Mucosa of rectum (tissue), 2 donors: ENCODE data around the gene ADAMTS17.

Experiments
- H3K27ac ChIP-seq, 2 donors: one replicate each; pipeline ENCODE4 v1.7.0; 2013; ENCODE audit warnings: inconsistent platforms in 2 of 2, low read depth in 2 of 2, low read length in 2 of 2
- H3K27me3 ChIP-seq, 2 donors: one replicate each; pipeline ENCODE4 v1.7.0; 2013; ENCODE audit warnings: low read length in 2 of 2; ENCODE audit not compliant: control insufficient read depth in 2 of 2, insufficient read depth in 2 of 2
- H3K36me3 ChIP-seq, 2 donors: one replicate each; pipeline ENCODE4 v1.7.0; 2013; ENCODE audit warnings: low read length in 2 of 2; ENCODE audit not compliant: control insufficient read depth in 2 of 2, insufficient read depth in 2 of 2
- H3K4me1 ChIP-seq, 2 donors: one replicate each; pipeline ENCODE4 v1.7.0; 2013; ENCODE audit warnings: low read length in 2 of 2, mild to moderate bottlenecking in 1 of 2; ENCODE audit not compliant: control insufficient read depth in 2 of 2, insufficient read depth in 2 of 2
- H3K4me3 ChIP-seq, 2 donors: one replicate each; pipeline ENCODE4 v1.7.0; 2013; ENCODE audit warnings: low read length in 2 of 2
- H3K9ac ChIP-seq, 2 donors: one replicate each; pipeline ENCODE4 v1.7.0; 2013; ENCODE audit warnings: low read length in 2 of 2, low read depth in 1 of 2, mild to moderate bottlenecking in 1 of 2
- H3K9me3 ChIP-seq, 2 donors: one replicate each; pipeline ENCODE4 v1.7.0; 2013; ENCODE audit warnings: low read length in 2 of 2; ENCODE audit not compliant: control insufficient read depth in 2 of 2
- donor health status: healthy.
- donor health status: Normal muscosa, but diverticular disease.

ADAMTS17 gene

DNA sequence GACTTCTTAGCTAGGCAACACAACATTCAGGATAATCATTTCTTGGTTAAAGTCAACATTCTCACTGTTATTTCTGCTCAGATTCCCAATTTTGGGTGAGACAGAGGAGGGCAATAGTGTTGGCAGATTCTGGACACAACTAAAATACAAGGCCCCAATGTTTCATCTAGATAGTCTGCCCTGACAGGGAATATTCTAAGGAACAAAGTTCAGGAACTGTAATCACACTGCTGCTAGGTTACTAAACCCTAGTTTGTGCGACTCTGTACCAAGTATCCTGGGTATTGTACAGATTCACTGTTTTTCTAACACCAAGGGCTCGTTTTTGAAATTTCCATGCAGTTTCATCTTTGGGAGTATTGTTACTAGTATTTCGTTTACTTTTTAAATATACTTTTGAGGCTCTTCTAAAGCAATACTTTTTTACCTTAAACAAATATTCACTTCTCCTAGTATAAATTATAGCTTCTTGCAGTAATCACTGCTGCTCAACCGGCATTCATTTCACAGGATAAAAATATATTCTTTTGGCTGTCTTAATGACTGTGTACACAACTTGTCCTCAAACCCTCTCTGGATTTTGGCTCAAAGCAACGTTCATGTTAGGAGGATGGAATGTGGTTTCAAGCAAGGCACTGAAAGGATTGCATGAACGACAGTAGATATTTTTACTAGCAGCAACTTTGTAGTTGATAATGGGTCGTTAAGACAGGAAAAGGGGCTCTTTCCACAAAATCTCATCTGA is 167.4 kb downstream of the ADAMTS17 start:
- Histone ChIP-seq H3K4me3 (no peak overlapping the region), H3K9ac (no peak overlapping the region), H3K9me3 (peaks cover 3 to 7% of the 10 kb centered on the region in 2 donors), H3K36me3 (no peaks in the 10 kb centered on the region), H3K27ac (no peak overlapping the region), H3K4me1 (no peaks in the 10 kb centered on the region), H3K27me3 (no peaks in the 10 kb centered on the region)

- H3K4me3 ChIP-seq, result no peak overlapping the region
- no peak overlapping the region for H3K27ac ChIP-seq
- no peak overlapping the region for H3K9ac ChIP-seq
- no peaks in the 10 kb centered on the region for H3K27me3 ChIP-seq
- no peaks in the 10 kb centered on the region for H3K36me3 ChIP-seq
- H3K4me1 ChIP-seq, result no peaks in the 10 kb centered on the region
- H3K9me3 ChIP-seq, result peaks cover 3 to 7% of the 10 kb centered on the region in 2 donors
Observed at GRCh38 chr15:100172356-100173024, 169.3 kb downstream of the ADAMTS17 start.

DNA sequence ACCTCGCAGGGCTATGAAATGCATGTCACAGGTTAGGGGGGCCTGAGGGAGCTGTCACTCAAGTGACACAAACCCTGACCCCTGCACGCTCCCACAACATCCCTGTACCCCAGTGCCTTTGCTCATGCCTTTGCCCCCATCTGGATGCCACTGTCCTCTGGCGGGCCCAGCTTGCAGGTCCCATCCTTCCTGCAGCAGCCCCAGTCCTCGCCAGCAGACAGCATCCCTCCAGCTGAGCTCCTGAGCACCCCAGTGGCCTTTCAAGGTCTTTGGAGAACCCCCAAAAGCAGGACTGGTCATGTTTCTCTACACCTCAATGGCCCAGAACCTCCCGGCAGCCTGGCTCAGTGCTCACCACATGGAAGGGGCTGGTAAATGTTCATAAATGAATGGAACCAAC is 170.4 kb downstream of the ADAMTS17 start:
- Histone ChIP-seq H3K4me1 (no peaks in the 10 kb centered on the region), H3K9me3 (peaks cover 3 to 7% of the 10 kb centered on the region in 2 donors), H3K4me3 (no peak overlapping the region), H3K27ac (no peak overlapping the region), H3K27me3 (no peaks in the 10 kb centered on the region), H3K36me3 (no peaks in the 10 kb centered on the region), H3K9ac (no peak overlapping the region)

DNA sequence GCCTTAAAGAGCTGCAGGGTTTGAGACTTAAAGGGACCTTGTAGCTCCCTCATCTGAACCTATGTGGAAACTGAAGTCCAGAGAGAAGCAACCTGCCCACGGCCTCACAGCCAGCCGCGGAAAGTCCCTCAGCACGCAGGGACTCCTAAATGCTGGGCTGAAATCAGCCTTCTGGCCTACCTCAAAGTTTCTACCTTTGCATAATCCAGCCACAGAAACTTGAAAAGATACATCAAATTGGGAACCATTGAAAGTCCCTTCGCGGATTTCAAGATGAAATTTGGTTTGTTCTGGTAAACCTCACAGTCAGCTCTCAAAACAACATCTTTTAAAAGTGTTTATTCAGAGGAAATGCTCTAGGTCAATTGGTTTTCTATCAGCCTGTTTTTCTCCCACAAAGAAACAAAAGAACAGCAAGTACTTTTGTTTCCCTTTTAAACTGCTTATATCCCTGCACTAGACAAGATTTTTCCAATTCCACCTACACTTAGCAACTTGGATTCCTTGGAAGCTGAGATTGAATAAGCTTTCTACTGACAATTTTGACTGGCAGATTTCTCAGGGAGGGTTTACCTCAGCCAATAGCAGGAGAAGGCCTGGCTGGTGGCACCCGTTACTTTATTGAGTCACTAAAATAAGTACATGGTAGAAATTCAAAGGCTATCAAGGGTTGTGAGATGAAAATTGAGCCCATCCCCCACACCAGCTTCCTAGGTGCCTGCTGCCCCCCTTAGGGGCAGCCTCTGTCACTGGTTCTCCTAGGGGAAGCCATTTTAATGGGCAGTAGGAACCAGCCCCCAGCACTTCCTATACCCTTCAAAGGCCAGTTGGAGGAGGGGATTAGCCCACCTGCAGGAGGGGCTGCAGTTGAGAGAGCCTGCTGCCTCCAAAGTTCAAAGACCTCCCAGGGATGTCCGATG is 171.2 kb downstream of the ADAMTS17 start:
- no peak overlapping the region for H3K9ac ChIP-seq
- no peak overlapping the region for H3K27ac ChIP-seq
- H3K27me3 ChIP-seq, result no peaks in the 10 kb centered on the region
- H3K4me3 ChIP-seq, result no peak overlapping the region
- no peaks in the 10 kb centered on the region for H3K4me1 ChIP-seq
- H3K9me3 ChIP-seq, result peaks cover 3 to 7% of the 10 kb centered on the region in 2 donors
- H3K36me3 ChIP-seq, result no peaks in the 10 kb centered on the region

GRCh38 chr15:100169615-100170290 is 172.0 kb downstream of the ADAMTS17 start:
- Histone ChIP-seq H3K9ac (no peak overlapping the region), H3K36me3 (no peaks in the 10 kb centered on the region), H3K27me3 (no peaks in the 10 kb centered on the region), H3K9me3 (peaks cover 3 to 7% of the 10 kb centered on the region in 2 donors), H3K4me1 (no peaks in the 10 kb centered on the region), H3K4me3 (no peak overlapping the region), H3K27ac (no peak overlapping the region)

- Histone ChIP-seq H3K9ac (no peak overlapping the region), H3K36me3 (no peaks in the 10 kb centered on the region), H3K4me1 (no peaks in the 10 kb centered on the region), H3K27me3 (no peaks in the 10 kb centered on the region), H3K27ac (no peak overlapping the region), H3K4me3 (no peak overlapping the region), H3K9me3 (peaks cover 3 to 7% of the 10 kb centered on the region in 2 donors)
Observed at GRCh38 chr15:100168787-100169186, 173.0 kb downstream of the ADAMTS17 start.

DNA sequence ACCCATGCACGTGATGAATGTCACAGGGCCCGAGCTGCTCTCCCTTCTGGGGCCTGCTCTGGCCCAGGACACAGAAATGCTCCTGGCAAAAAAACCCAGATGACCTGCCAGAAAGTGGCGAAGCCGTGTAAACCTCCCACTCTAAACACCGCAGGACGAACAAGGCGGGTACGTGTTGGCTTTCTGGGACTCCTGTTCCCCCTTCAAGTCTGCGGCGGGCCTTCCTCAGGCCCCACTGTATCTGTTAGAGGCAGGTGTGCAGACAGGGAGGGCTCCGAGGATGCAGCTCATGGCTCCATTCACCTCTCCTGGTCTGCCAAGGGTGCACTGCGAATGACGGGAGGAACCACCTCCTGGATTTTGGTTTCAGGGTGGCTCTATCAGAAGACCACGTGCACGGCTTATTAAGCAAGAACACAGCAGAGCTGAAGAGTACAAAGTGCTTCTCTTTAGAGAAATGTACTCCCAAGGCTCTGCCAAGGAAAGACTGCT is 173.8 kb downstream of the ADAMTS17 start:
- Histone ChIP-seq H3K9ac (no peak overlapping the region), H3K4me3 (no peak overlapping the region), H3K27me3 (no peaks in the 10 kb centered on the region), H3K4me1 (no peaks in the 10 kb centered on the region), H3K9me3 (peaks cover 3 to 7% of the 10 kb centered on the region in 2 donors), H3K27ac (no peak overlapping the region), H3K36me3 (no peaks in the 10 kb centered on the region)

GRCh38 chr15:100166313-100166712 is 175.5 kb downstream of the ADAMTS17 start:
- H3K9ac ChIP-seq, result no peak overlapping the region
- no peaks in the 10 kb centered on the region for H3K27me3 ChIP-seq
- no peaks in the 10 kb centered on the region for H3K4me1 ChIP-seq
- H3K9me3 ChIP-seq, result no peaks in the 10 kb centered on the region
- no peak overlapping the region for H3K27ac ChIP-seq
- no peaks in the 10 kb centered on the region for H3K36me3 ChIP-seq
- no peak overlapping the region for H3K4me3 ChIP-seq

GRCh38 chr15:100163961-100164360 is 177.8 kb downstream of the ADAMTS17 start:
- no peaks in the 10 kb centered on the region for H3K4me1 ChIP-seq
- H3K27ac ChIP-seq, result no peak overlapping the region

More at GRCh38 chr15:100163961-100164360, 177.8 kb downstream of the ADAMTS17 start:
- H3K9me3 ChIP-seq, result no peaks in the 10 kb centered on the region
- no peaks in the 10 kb centered on the region for H3K36me3 ChIP-seq
- H3K4me3 ChIP-seq, result no peak overlapping the region
- no peaks in the 10 kb centered on the region for H3K27me3 ChIP-seq
- no peak overlapping the region for H3K9ac ChIP-seq
